GM10847 (cell line): ENCODE results near the gene KLF13.

Experiments used
- POLR2A ChIP-seq: IDR thresholded peaks from 2 replicates; pipeline ENCODE4 v1.6.1; 2011; ENCODE audit not compliant: insufficient read length; ENCODE audit errors: extremely low read depth

KLF13 gene

DNA sequence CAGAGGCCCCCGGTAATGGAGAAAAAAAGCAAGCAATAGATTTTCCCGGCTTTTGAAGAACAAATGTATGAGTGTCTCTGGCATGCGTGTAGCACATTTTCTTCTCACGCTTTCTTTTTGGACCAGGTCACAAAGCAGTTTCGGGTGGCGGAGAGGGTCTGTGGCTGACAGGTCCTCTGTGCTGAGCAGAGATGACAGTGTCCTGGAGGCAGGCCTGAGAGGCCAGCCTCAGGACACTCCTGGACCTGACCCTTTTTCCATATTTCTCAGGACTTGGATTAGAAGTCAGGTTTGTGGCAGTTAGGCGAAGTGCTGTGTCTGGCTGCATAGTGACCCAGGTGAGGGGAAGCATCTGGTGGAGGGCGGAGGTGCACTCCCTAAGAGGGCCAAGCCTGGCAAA is 52.9 kb downstream of the KLF13 start:
- TF ChIP-seq POLR2A, result no peak

DNA sequence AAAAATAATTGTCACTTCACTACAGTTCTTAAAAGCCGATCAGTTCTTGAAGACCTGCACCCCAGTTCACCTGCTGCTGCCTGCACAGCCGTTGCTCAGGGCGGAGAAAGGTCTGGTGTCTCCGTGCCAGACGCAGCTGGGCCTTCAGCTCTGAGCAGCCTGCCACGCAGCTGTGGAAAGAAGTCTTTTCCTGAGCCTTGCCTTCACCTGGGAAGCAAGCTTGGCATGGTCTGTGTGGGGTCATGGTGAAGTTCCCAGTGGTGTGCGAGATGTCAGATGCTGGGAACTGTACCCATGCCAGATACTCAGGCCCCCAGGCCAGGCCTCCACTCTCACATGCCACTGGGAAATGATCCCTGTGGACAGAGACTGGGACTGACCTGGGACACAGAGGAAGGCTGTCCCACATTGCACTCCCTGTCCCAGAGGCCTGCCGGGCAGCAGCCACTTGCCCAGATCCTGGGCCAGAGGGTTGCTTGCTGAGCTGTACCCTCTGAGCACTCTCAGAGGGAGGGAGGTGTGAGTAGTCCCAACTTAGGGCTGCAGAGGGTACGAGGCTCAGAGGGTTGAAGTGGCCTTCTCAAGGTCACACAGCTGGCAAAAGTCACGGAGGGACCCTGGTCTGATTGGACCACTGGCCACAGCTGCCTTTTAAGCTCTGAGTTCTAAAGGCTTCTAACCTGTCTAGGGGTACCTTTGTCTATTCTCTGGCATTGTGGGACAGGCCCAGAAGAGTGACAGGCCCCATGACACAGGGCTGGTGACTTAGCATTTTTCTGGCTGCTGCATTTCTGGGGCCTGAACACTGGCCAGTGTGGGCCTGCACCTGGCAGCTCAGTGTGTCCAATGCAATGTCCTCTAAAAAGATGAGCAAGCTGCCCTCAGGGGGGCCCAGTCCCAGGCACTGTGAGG is 55.4 kb downstream of the KLF13 start:
- no peak for TF ChIP-seq POLR2A

DNA sequence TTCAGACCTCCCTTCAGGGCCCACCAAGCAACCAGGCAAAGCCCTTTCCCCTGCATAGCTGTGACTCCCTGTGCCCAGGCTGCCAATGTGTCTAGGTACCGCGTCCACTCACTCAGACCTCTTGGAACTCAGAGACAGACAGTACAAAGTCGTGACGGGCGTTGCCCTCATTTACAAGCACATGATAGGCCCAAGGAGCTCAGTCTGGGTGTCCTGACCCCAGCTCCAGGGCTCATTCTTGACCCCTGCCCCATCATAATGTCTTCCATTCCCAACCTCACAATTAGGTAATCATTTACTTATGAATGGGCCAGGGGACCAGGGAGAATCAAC is 56.0 kb downstream of the KLF13 start:
- TF ChIP-seq POLR2A, result no peak

DNA sequence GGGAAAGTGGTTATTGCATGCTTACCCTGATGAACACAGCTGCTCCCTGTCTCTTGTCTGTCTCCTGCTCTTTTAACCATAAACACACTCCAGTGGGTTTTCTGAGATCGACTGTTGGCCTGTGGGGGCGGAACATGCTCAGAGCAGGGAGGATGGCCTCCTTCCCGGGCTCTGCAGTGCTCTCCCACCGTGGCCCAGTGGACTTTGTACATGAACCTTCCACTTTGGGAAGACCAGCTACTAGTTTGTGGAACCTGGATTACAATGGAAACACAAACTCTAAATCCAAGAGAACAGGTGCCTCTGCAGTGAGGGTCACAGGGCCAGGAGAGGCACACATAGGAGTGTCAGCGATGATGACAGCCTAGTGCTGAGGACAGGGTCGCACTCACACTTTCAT is 56.5 kb downstream of the KLF13 start:
- TF ChIP-seq POLR2A, result no peak

DNA sequence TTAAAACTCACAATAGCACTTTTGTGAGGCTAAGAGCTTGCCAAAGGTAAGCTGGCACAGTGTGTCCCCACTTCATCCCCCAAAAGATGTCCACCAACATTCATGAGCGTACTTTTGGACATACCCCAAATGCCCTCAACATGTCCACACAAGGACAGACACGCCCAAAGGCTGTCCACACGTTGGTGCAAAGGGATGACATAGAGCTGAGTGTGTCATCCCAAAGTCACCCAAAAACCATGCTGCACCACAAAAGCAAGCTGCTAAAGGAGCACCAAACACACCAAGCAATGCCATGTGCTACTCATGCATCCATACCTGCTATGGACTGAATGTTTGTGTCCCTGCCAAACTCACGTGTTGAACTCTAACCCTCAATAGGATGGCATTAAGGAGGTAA is 57.9 kb downstream of the KLF13 start:
- TF ChIP-seq POLR2A, result no peak

DNA sequence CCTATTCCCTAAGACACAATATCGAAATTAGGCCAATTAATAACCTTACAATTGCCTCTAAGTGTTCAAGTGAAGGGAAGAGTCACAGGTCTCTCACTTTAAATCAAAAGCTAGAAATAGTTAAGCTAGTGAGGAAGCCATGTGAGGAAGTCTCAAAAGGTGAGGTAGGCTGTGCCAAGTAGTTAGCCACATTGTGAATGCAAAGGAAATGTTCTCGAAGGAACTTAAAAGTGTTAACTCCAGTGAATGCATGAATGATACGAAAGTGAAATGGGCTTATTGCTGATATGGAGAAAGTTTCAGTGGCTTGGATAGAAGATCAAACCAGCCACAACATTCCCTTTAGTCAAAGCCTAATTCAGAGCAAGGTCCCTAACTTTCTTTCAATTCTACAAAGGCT is 59.1 kb downstream of the KLF13 start:
- TF ChIP-seq POLR2A, result no peak

DNA sequence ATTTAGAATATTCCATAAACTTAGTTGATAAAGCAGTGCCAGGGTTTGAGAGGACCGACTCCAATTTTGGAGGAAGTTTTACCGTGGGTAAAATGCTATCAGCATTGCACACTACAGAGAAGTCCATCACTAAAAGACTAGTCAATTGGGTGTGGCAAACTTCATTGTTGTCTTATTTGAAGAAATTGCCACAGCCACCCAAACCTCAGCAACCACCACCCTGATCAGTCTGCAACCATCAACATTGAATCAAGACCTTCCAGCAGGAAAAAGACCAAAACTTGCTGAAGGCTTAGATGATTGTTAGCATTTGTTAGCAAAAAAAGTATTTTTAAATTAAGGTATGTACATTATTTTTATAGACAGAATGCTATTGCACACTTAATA is 60.5 kb downstream of the KLF13 start:
- no peak for TF ChIP-seq POLR2A

DNA sequence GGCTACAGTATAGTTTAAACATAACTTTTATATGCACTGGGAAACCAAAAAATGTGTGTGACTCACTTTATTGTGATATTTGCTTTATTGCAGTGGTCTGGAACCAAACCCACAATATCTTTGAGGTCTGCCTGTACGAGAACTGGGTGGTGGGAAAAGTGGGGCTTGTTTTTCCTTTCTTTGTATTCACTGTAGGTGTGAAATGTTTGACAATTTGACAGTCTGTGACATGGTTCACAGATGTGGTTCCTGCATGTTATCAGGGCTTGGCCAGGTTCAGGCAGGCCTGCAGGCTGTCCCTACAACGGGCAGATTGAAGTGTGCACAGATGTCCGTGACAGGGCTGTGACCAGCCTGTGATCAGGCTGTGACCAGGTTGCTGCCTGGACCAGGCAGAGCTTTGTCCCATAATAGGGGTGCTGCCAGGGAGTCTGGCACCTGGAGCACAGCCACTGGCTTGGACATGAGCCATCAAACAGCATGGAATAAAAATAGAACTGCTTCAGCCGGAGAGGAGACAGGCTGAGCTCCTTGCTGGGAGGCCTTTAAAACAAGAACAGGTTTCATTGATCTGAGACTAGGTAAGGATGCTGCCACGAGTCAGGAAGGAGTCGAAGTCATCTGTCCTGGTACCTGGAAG is 61.0 kb downstream of the KLF13 start:
- TF ChIP-seq POLR2A, result no peak

DNA sequence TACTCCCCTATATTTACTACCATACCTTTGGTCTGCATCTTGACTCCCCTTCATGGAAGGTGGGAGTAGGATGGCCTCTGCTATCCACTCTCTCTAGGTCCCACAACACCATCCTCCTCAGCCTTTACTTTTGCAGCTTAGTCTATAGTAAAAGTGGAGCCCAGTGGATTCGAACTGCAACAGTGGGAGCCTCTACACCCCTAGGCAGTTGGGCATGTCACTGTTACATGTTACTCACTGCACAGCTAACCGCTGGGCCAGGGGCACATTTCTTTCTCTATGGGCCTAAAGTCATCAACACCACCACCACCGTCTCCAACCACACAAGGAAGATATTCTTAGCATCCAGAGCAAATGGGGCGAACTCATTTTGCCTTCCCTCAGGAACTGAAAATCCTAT is 62.9 kb downstream of the KLF13 start:
- no peak for TF ChIP-seq POLR2A

DNA sequence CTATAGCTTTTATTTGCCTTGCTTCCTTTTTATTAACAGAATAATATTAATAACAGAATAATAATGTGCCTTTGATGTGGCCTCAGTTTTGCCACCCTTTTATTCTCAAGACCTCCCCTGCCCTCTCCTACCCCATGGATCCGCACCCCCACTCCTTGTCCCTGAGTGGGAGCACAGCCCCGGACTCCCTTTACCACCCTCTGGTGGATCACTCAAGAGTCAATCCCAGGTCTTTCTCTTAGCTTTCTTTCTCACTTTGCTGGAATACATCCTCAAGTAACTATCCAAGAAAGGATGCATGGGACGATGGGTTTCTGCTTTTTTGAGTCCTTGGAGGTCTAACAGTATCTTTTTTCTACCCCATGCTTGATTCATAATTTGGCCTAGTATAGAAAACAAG is 63.4 kb downstream of the KLF13 start:
- TF ChIP-seq POLR2A, result no peak

DNA sequence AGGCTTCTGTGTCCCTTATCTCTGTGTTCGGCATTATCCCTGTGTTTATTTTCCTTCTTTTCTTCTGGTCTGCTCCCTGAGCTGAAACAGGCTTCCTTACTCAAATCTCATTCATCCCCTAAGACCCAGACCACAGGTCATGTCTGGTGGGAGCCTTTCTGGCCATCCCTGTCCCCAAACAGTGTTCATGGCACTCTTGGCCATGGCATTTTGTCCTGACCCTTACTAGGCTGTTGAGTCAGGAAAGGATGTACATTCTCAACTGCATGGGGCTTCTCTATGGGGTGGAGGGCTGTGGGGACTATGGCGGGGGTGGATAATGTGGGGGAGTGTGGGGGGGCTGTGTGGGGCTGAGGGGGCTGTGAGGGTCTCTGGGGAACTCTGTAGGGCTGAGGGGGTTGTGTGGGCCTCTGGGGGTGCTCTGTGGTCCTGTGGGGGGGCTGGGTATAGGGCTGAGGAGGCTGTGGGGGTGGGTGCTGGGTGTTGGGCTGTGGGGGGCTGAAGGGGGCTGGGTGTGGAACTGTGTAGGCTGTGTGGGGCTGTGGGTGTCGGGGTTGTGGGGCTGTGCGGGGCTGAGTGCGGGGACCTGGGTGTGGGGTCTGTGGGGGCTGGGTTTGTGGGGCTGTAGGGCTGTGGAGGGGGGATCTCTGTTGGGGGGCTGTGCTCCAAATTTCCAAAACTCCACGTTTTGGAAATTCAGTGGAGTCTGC is 64.3 kb downstream of the KLF13 start:
- TF ChIP-seq POLR2A, result no peak

DNA sequence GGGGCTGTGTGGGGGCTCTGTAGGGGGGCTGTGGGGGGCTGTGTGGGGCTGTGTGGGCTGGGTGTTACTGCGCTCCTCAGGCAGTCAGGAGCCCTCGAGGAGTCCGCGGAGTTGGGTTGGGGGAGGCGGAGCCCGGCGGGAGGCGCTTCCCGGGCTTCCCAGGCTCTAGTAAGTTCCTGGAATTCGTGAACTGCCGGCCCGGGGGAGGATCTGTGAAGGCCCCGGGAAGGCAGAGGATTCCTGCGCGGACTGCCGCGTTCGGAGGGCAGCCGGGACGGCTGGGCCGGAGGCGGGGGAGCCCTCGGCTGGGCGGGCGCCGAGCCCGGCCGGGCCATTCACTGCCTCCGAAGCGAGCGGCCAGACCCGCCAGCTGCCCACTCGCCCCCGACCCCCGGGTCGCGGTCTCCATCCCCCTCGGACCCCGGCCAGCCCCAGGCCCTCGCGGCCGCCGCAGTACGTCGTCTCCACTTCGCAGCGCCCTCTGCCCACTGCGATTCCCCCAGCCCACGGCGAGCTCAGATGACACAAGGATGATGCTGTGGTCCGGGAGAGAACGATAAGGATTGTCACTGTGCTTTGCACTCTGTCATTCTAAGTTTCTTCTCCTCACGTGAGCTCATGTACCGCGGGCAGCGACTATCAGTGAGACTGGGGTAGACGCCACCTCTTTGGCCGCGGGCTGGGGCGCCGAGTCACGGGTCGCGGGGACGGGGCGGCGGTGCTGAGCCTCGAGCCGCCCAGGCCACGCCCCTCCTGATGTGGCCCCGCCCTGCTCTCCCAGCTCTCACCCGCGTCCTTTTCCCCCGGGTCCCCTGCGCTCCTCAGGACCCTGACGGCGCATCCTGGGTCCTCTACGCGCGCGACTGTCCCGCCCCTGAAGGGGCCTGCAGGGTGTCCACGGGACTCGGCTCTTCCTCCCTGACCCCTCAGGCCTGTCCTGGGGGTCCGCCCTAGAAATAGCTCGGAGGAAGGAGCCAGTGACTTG is 65.3 kb downstream of the KLF13 start:
- TF ChIP-seq POLR2A, result no peak

DNA sequence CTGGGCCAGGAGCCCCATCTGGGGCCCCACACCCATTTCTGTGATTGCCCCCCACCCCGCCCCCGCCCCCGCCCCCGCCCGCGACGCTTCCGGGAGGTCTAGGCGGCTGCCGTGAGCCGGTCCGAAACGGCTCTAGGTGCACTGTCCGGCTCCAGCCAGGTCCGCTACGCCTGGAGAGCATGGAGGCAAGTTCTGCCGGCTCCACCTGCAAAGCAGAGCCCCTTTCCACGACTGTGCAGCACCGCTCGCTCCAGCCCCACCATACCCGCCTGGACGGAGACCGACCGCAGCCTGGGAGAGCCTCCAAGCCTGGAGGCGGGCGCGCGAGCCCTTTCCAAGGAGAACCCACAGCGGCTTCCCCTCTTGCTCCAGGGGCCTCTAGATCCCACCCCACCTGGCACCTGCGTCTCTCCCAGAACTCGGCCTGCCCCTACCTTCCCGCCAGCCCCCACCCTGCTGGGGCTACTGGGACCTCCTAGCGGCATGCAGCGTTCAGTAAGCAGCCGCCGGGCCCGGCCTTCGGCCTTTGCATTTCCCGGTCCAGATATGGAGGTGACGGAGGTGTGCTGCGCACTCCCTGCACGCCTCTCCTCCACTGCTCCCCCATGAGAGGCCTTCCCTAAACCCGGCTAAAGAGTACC is 66.2 kb downstream of the KLF13 start:
- TF ChIP-seq POLR2A, result no peak

DNA sequence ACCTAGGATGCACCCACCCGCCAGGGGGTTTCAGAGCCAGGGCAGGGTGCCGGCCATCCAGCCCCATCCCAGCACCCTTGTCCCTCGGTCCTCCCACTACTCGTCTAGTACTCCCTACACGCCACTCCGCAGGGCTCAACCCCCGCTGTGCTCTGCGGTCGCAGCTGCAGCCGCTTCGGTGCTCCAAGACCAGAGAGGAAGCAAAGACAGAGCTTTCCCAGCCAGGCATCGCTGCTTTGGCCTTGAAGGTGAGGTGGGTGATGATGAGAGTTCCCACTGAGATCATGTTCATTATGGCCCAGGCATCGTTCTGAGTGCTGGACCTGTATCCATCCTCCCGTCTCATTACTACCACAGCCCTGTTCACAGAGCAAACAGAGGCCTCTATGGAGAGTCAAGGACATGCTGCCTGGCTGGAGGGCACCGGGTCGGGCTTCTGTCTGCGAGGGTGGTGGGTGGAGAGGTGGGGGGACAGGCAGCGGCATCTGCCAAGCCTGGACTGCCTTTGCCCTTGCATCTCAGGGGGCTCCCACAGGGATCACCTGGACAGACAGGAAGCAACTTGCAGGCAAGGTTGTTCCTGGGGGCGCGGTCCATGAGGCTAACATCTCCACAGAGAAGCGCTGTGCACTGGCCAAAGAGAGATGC is 66.9 kb downstream of the KLF13 start:
- TF ChIP-seq POLR2A, result no peak
